Measurements from ENCODE around the gene LPCAT3.

DNA sequence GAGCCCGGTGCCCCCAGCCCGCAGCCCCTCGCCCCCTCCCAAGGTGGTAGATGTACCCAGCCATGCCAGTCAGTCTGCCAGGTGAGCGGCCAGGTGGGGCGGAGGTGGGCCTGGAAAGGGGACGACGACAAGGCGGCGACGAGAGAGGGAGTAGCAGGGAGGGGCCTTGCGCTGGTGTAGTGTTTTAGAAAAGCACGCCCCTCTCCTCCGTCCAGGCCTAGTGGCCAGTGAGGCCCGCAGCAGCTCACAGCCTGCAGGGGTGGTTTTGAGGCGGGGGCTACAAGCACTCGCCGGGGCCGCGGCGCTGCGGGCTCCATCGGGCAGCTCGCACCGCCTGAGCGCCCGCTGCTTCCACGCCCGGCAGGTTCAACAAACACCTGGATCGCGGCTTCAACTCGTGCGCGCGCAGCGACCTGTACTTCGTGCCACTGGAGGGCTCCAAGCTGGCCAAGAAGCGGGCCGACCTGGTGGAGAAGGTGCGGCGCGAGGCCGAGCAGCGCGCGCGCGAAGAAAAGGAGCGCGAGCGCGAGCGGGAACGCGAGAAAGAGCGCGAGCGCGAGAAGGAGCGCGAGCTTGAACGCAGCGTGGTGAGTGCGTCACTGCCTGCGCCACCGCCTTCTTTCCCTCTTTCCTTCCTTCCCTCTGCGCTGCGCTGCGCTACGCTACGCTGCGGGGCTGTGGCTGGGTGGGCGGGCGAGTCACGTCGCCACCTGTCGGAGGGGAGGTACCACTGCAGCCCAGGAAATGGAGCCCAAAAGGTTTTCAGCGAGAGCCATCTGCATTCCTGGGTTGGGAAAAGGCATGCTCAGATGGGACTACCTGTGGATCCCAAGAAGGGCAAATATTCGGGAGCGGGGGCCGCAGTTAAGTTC is 80.6 kb downstream of the LPCAT3 start:
- TF ChIP-seq TAF1 (IDR thresholded peaks at IDR 0.05; ENCODE audit: low read depth) (peak; percentile 53; the same call in 1 of the 2 replicates), CEBPB (IDR thresholded peaks at IDR 0.05) (no peak; the same call in 1 of the 2 replicates), REST (IDR thresholded peaks at IDR 0.05; ENCODE audit: low read depth) (no peak)

All from Ishikawa (cell line).